ENCODE measurements around the gene ARL6IP4.

The ARL6IP4 gene

GRCh38 chr12:123030686-123031085 is 50.2 kb downstream of the ARL6IP4 start:
- FAIRE-seq, result no peak
- DNase-seq (ENCODE audit: extremely low spot score, insufficient read length, low read depth), result no peak

- FAIRE-seq (no peak), DNase-seq (ENCODE audit: extremely low spot score, insufficient read length, low read depth) (no peak)
These were observed 50.8 kb downstream of the ARL6IP4 start for GRCh38 chr12:123031171-123031845.

All from GM18507 (cell line).